H9 (cell line): ENCODE data around the gene BHLHE40. TPM values are rescaled to one million over a fixed set of nuclear protein-coding genes. Genes with fewer than 3 reads are reported as not detected.

Experiments
- DNase-seq: peaks from one replicate; pipeline ENCODE4 v3.0.0-alpha.2; 2017
- H2AFZ ChIP-seq: one replicate; pipeline ENCODE4 v1.6.1; 2013; ENCODE audit warnings: mild to moderate bottlenecking, low read length, control low read depth, moderate library complexity
- H2AK5ac ChIP-seq: 2 replicates; pipeline ENCODE4 v1.6.1; 2013; ENCODE audit warnings: low read length, control low read depth, mixed read lengths; ENCODE audit not compliant: insufficient read length
- H2BK120ac ChIP-seq: one replicate; pipeline ENCODE4 v1.6.1; 2013; ENCODE audit warnings: low read depth, mild to moderate bottlenecking, low read length, control low read depth, inconsistent platforms; ENCODE audit not compliant: poor library complexity, severe bottlenecking
- H2BK12ac ChIP-seq: 2 replicates; pipeline ENCODE4 v1.6.1; 2013; ENCODE audit warnings: low read length, control low read depth, mixed read lengths, low read depth; ENCODE audit not compliant: insufficient read length
- H2BK15ac ChIP-seq: 2 replicates; pipeline ENCODE4 v1.6.1; 2013; ENCODE audit warnings: low read depth, low read length, control low read depth
- H2BK20ac ChIP-seq: one replicate; pipeline ENCODE4 v1.6.1; 2013; ENCODE audit warnings: low read depth, mild to moderate bottlenecking, low read length, control low read depth, inconsistent platforms; ENCODE audit not compliant: poor library complexity, severe bottlenecking
- H2BK5ac ChIP-seq: 2 replicates; pipeline ENCODE4 v1.6.1; 2013; ENCODE audit warnings: low read length, control low read depth, mixed read lengths; ENCODE audit not compliant: insufficient read length
- H3K14ac ChIP-seq: 2 replicates; pipeline ENCODE4 v1.6.1; 2013; ENCODE audit warnings: low read length, control low read depth; ENCODE audit not compliant: insufficient read depth
- H3K18ac ChIP-seq: 2 replicates; pipeline ENCODE4 v1.6.1; 2013; ENCODE audit warnings: low read depth, mild to moderate bottlenecking, mixed read lengths, low read length, control low read depth; ENCODE audit not compliant: insufficient read length
- H3K23ac ChIP-seq: 2 replicates; pipeline ENCODE4 v1.6.1; 2013; ENCODE audit warnings: low read length, control low read depth, mixed read lengths, low read depth; ENCODE audit not compliant: insufficient read length
- H3K23me2 ChIP-seq: 2 replicates; pipeline ENCODE4 v1.6.1; 2013; ENCODE audit warnings: low read depth, mild to moderate bottlenecking, mixed read lengths, low read length, control low read depth; ENCODE audit not compliant: insufficient read length, poor library complexity, severe bottlenecking
- H3K27ac ChIP-seq: 2 replicates; pipeline ENCODE4 v1.5.1; 2013; ENCODE audit warnings: low read length, control low read depth, mixed read lengths, low read depth; ENCODE audit not compliant: insufficient read length
- H3K27me3 ChIP-seq: 2 replicates; pipeline ENCODE4 v1.6.1; 2013; ENCODE audit warnings: low read length, control low read depth, inconsistent platforms; ENCODE audit not compliant: insufficient read depth
- H3K4ac ChIP-seq: 2 replicates; pipeline ENCODE4 v1.6.1; 2013; ENCODE audit warnings: low read depth, mild to moderate bottlenecking, control low read depth, inconsistent platforms, low read length, moderate library complexity
- H3K4me1 ChIP-seq: 2 replicates; pipeline ENCODE4 v1.6.1; 2013; ENCODE audit warnings: low read length, control low read depth, inconsistent platforms; ENCODE audit not compliant: insufficient read depth
- H3K4me2 ChIP-seq: 2 replicates; pipeline ENCODE4 v1.6.1; 2013; ENCODE audit warnings: low read length, control low read depth, mixed read lengths; ENCODE audit not compliant: insufficient read length, insufficient read depth
- H3K56ac ChIP-seq: 2 replicates; pipeline ENCODE4 v1.6.1; 2013; ENCODE audit warnings: low read depth, mild to moderate bottlenecking, mixed read lengths, low read length, control low read depth; ENCODE audit not compliant: insufficient read length
- H3K79me1 ChIP-seq: 2 replicates; pipeline ENCODE4 v1.6.1; 2013; ENCODE audit warnings: low read depth, mild to moderate bottlenecking, moderate library complexity, low read length, control low read depth, inconsistent platforms; ENCODE audit not compliant: insufficient read depth, poor library complexity, severe bottlenecking
- H3K79me2 ChIP-seq: 2 replicates; pipeline ENCODE4 v1.6.1; 2013; ENCODE audit warnings: low read length, control low read depth, inconsistent platforms; ENCODE audit not compliant: insufficient read depth
- H3K9ac ChIP-seq: 2 replicates; pipeline ENCODE4 v1.6.1; 2013; ENCODE audit warnings: low read length, control low read depth, mixed read lengths; ENCODE audit not compliant: insufficient read length; ENCODE audit errors: extremely low read depth
- H3K9me3 ChIP-seq: one replicate; pipeline ENCODE4 v1.6.1; 2013; ENCODE audit warnings: low read depth, low read length, inconsistent platforms; ENCODE audit not compliant: control insufficient read depth
- H3T11ph ChIP-seq: one replicate; pipeline ENCODE4 v1.6.1; 2013; ENCODE audit warnings: mild to moderate bottlenecking, low read length, control low read depth, inconsistent platforms
- H4K20me1 ChIP-seq: one replicate; pipeline ENCODE4 v1.6.1; 2013; ENCODE audit not compliant: control insufficient read depth, insufficient read length, insufficient read depth
- H4K5ac ChIP-seq: 2 replicates; pipeline ENCODE4 v1.6.1; 2013; ENCODE audit warnings: low read depth, mild to moderate bottlenecking, mixed read lengths, low read length, control low read depth; ENCODE audit not compliant: insufficient read length
- H4K8ac ChIP-seq: replicated peaks from 2 replicates; pipeline ENCODE4 v1.6.1; 2013; ENCODE audit warnings: low read length, control low read depth, mixed read lengths, low read depth; ENCODE audit not compliant: insufficient read length
- H4K91ac ChIP-seq: 2 replicates; pipeline ENCODE4 v1.6.1; 2013; ENCODE audit warnings: low read depth, mild to moderate bottlenecking, moderate library complexity, mixed read lengths, low read length, control low read depth; ENCODE audit not compliant: insufficient read length
- H3K27ac Mint-ChIP-seq, 3 experiments: 2 replicates in 2 of 3; 3 replicates in 1 of 3; pipeline ENCODE4 v1.8.0; 2020 to 2021; ENCODE audit warnings: mixed read lengths in 3 of 3, mild to moderate bottlenecking in 1 of 3, moderate library complexity in 1 of 3
- H3K27me3 Mint-ChIP-seq: 2 replicates; pipeline ENCODE4 v1.8.0; 2021; ENCODE audit warnings: low read depth, mild to moderate bottlenecking, moderate library complexity, mixed read lengths
- H3K36me3 Mint-ChIP-seq, 3 experiments: 2 replicates in 2 of 3; 3 replicates in 1 of 3; pipeline ENCODE4 v1.8.0; 2020 to 2021; ENCODE audit warnings: low read depth in 3 of 3, mixed read lengths in 3 of 3; ENCODE audit not compliant: insufficient read depth in 1 of 3
- H3K4me1 Mint-ChIP-seq, 2 experiments: 2 replicates each; pipeline ENCODE4 v1.8.0; 2020; ENCODE audit warnings: mixed read lengths in 2 of 2
- H3K4me3 Mint-ChIP-seq, 2 experiments: 2 replicates in 1 of 2; 3 replicates in 1 of 2; pipeline ENCODE4 v1.8.0; 2020 to 2021; ENCODE audit warnings: mild to moderate bottlenecking in 2 of 2, mixed read lengths in 2 of 2, moderate library complexity in 1 of 2
- H3K9me3 Mint-ChIP-seq, 2 experiments: 2 replicates in 1 of 2; 3 replicates in 1 of 2; pipeline ENCODE4 v1.8.0; 2020; ENCODE audit warnings: mild to moderate bottlenecking in 2 of 2, mixed read lengths in 2 of 2, moderate library complexity in 1 of 2
- CTCF ChIP-seq: fragments of 200-600 bp; sonication (generic); conservative IDR thresholded peaks from 3 replicates; pipeline ENCODE4 v1.8.0; 2021; ENCODE audit warnings: antibody characterized with exemption, mild to moderate bottlenecking
- WGBS: extraction: QIAGEN DNeasy Blood & Tissue Kit; methylation state at CpG from one replicate; pipeline ENCODE4 v1.1.7; 2013; ENCODE audit warnings: missing lambda C conversion rate, low lambda C conversion rate, mixed read lengths; ENCODE audit not compliant: insufficient read length; ENCODE audit errors: extremely low coverage; 5-methylcytosine and 5-hydroxymethylcytosine counted together
- total RNA-seq: library from RNA; stranded (reverse); gene quantifications from 2 replicates; pipeline ENCODE4 v1.2.1, GENCODE V29; 2021

BHLHE40 gene
- total RNA-seq, 1 experiment from 2014 or later, result 4.1 TPM

GRCh38 chr3:5022187-5022965 lies 43.1 kb downstream of the BHLHE40 start:
- Histone ChIP-seq H2AK5ac (no peak overlapping the region), H3K23ac (no peak overlapping the region), H3K4me2 (no peak overlapping the region), H3K18ac (no peak overlapping the region), H2BK15ac (no peak overlapping the region), H4K20me1 (peaks cover 2% of the 10 kb centered on the region), H3K27me3 (no peaks in the 10 kb centered on the region), H4K5ac (no peak overlapping the region), H2BK5ac (no peak overlapping the region), H3T11ph (no peak overlapping the region), H3K9me3 (no peaks in the 10 kb centered on the region), H3K4ac (no peak overlapping the region), H3K4me1 (no peaks in the 10 kb centered on the region), H2BK120ac (no peak overlapping the region), H3K56ac (no peak overlapping the region), H3K79me2 (no peaks in the 10 kb centered on the region), H2BK20ac (no peak overlapping the region), H4K91ac (no peak overlapping the region), H3K23me2 (no peaks in the 10 kb centered on the region), H2BK12ac (no peak overlapping the region), H4K8ac (no peak overlapping the region), H3K9ac (no peak overlapping the region), H2AFZ (no peak overlapping the region), H3K14ac (no peak overlapping the region), H3K79me1 (no peaks in the 10 kb centered on the region), H3K27ac (no peak overlapping the region)
- Mint-ChIP-seq H3K4me1 (peaks cover 8 to 11% of the 10 kb centered on the region in 2 experiments), H3K27me3 (peaks cover under 1% of the 10 kb centered on the region), H3K9me3 (no peaks in the 10 kb centered on the region), H3K4me3 (no peak overlapping the region), H3K27ac (0 out of 7 replicates have a peak overlapping the region, but pooled peaks of 1 of the 3 experiments have one; percentile 54), H3K36me3 (no peaks in the 10 kb centered on the region)
- DNase-seq, result no peak
- WGBS, result no CpG with 5 or more reads among the region's 6 CpGs
- TF ChIP-seq CTCF, result no peak
